ENCODE results near the gene WDFY2. TPM values are rescaled to one million over a fixed set of nuclear protein-coding genes. Genes with fewer than 3 reads are reported as not detected.

Gene WDFY2
- total and polyA plus RNA-seq, 2 of the 13 experiments (the other 11 are each of a cell fraction or from before 2014, with no cell fraction given) = 22.6 to 27.0 TPM

- TF ChIP-seq PATZ1 (CRISPR knock-in tag; IDR thresholded peaks at IDR 0.05) (no peak), ZNF710 (CRISPR knock-in tag; IDR thresholded peaks at IDR 0.05; ENCODE audit: borderline replicate concordance) (no peak), NCOR1 (IDR thresholded peaks at IDR 0.05; ENCODE audit: borderline replicate concordance, low read length) (peak; percentile 75; the same call in 1 of the 2 replicates), ZNF275 (CRISPR knock-in tag; IDR thresholded peaks at IDR 0.05; ENCODE audit: borderline replicate concordance) (no peak), ARID3A (IDR thresholded peaks at IDR 0.05; ENCODE audit: low read depth, low read length) (peak; percentile 85), HOXA5 (CRISPR knock-in tag; IDR thresholded peaks at IDR 0.05) (no peak), ATF3 (CRISPR knock-in tag; IDR thresholded peaks at IDR 0.05) (no peak), ZBTB33 (CRISPR knock-in tag; IDR thresholded peaks at IDR 0.05) (no peak), ELF1 (CRISPR knock-in tag; IDR thresholded peaks at IDR 0.05) (no peak), ZNF768 (CRISPR knock-in tag; IDR thresholded peaks at IDR 0.05) (no peak), ZNF709 (CRISPR knock-in tag; IDR thresholded peaks at IDR 0.05) (no peak), EEA1 (CRISPR knock-in tag; IDR thresholded peaks at IDR 0.05; ENCODE audit: borderline replicate concordance) (no peak), ZNF234 (CRISPR knock-in tag; conservative IDR thresholded peaks at IDR 0.05) (no peak), ZNF556 (CRISPR knock-in tag; IDR thresholded peaks at IDR 0.05; ENCODE audit: borderline replicate concordance) (no peak), SIX4 (CRISPR knock-in tag; IDR thresholded peaks at IDR 0.05) (peak; percentile 35; the same call in 1 of the 2 replicates), GFI1 (CRISPR knock-in tag; IDR thresholded peaks at IDR 0.05; ENCODE audit: borderline replicate concordance) (peak; percentile 92), CEBPB (IDR thresholded peaks at IDR 0.05; ENCODE audit: borderline replicate concordance, low read depth, low read length) (peak; percentile 33), ZNF552 (CRISPR knock-in tag; IDR thresholded peaks at IDR 0.05; ENCODE audit: borderline replicate concordance) (no peak), DMAP1 (CRISPR knock-in tag; IDR thresholded peaks at IDR 0.05) (no peak), ZFP36 (IDR thresholded peaks at IDR 0.05; ENCODE audit: borderline replicate concordance, low read depth, low read length, partially characterized antibody) (no peak), BORCS8-MEF2B (CRISPR knock-in tag; IDR thresholded peaks at IDR 0.05) (no peak)
Measured at GRCh38 chr13:51668580-51669195, 84.4 kb downstream of the WDFY2 start (continued).

Measured in HepG2 (cell line).